ENCODE data around the gene CHD5.
"Not testable (repeated sequence)": the region's sequence is repeated elsewhere in the genome, so short reads cannot be mapped to it uniquely, and the experiment has no call there.

CHD5 gene

GRCh38 chr1:6180268-6180706 is at the start of gene CHD5:
Gene CHD5 (minus strand): TSS chr1:6180321. CDS start chr1:6180023, 298 bp downstream.
- DNase-seq: no peak

- no peak for DNase-seq
Measured at GRCh38 chr1:6225651-6226050, 45.5 kb upstream of the CHD5 start.

DNA sequence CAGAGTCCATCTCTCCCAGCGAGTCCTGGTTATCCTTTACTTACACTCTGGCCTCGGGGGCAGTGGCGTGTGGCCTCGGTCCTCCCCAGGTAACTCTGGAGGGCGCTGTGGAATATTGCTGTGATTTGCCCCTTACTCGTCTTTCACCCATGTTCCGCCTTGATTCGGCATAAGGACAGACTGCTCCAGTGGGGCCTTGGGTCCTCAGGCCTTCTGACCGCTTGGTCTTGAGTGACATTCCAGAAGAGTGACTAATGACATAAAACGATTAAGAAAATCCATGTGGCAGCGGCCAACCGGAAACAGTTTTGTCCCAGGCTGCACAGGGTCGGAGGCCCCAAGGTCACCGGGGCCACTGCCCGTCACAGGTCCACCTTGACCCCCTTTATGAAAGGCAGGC is 44.6 kb upstream of the CHD5 start:
- no peak for DNase-seq

DNA sequence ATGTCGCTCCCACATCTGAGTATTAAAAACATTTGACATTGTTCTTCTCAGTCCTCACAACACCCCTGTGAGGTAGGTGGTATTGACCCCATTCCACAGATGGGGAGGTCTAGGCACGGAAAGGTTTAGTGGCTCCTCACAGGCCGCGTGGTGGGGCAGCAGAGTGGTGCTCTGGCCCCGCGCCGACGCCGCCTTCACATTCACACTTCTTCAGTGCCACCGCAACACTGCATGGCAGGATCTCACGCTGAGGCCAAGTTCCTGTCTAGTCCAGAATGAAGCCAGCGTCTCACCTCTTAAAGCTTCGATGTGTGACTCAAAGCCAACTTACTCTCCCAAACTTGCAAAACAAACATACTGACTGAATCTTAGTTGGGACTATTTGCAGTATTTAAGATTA is 43.5 kb upstream of the CHD5 start:
- DNase-seq: no peak

GRCh38 chr1:6222636-6223035 is 42.5 kb upstream of the CHD5 start:
- peak; percentile 43 for DNase-seq

GRCh38 chr1:6221210-6221784 is 41.2 kb upstream of the CHD5 start:
- no peak for DNase-seq

DNA sequence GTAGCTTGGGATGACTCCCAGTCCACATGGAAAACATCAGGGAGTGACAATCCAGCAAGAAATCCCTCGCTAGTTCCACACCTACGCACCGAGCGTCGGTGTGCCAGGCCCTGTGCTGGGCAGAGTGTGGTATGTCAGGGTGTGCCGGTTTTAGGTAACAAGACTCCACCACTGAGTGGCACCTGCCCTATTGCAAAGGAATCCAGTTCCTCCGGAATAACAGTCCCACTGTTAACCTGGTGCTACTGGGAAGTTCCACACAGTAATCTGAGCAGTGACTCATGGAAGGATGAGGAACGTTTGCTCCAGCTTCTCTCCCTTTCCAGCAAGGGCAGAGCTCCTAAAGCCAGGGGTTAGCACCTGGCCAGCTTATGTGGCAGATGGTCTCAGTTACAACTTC is 40.1 kb upstream of the CHD5 start:
- DNase-seq: no peak

DNA sequence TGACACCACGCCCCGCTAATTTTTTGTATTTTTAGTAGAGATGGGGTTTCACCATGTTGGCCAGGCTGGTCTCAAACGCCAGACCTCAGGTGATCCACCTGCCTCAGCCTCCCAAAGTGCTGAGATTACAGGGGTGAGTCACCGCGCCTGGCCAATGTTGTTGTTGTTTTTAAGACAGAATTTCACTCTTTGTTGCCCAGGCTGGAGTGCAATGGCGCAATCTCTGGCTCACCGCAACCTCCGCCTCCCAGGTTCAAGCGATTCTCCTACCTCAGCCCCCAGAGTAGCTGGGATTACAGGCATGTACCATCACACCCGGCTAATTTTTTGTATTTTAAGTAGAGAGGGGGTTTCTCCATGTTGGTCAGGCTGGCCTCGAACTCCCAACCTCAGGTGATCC is 39.5 kb upstream of the CHD5 start:
- DNase-seq: not testable (repeated sequence)

DNA sequence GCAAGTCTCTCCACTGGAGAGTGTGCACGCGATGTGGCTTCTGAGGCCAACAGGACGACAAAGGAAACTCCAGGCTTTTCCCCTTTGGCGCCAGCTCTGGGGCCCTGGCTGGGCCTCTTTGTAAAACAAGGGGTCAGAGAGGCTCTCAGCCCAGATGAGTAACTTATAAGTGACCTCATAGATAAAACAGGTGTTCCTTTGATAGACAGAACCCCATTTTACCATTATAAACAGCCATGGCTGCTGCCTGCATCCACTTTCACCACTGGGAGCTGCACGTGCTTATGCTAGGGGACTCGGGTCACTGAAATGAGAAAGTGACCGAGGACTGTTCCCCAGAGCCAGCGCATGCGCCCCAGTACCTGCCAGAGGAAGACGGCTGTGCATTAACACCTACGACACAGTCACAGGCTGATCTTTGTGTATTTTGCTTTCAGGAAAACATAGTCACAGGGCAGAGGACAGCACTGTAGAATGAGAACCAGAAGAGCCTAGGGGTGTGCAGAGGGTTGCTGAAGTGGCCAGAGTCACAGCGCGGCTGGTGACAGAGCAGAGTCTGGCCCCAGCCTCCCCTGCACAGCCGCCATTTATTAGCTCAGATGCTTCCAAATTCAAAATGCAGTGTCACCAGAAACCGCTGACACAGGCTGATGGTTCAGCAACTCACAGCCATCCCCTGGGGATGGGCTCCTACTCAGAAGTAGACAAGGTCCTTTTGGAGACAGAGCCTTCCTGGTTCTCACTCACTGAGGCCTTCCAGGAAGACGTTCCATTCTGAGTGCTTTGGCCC is 38.4 kb upstream of the CHD5 start:
- DNase-seq: no peak

DNA sequence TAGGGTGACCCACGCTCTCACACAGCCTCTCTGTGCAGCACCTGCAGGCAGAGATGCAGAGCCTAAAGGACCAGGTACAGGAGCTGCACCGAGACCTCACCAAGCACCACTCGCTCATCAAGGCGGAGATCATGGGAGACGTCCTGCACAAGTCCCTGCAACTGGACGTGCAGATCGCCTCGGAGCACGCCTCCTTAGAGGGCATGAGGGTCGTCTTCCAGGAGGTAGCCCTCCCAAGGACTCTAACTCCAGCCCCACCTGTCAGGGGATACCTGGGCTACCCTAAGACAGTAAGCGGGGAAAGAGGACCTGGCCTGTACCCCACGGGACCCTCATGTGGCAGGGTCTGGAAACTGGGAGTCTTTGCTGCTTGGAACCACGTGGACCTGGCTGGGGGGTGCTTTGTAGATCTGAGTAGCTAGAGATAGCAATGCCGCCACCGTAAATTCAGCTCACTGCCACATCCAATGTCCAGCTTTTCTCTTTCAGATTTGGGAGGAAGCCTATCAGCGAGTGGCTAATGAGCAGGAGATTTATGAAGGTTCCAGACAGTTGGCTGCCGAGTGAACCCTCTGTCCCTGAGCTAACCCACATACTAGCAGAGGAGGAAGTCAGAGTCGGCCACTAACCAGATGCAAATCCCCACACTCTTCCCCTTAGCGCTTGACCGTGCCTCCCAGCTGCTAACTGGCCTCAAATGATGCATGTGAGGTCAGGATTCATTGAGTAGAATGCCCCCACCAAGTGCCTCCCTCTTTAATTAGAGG is 32.3 kb upstream of the CHD5 start:
- no peak for DNase-seq

DNA sequence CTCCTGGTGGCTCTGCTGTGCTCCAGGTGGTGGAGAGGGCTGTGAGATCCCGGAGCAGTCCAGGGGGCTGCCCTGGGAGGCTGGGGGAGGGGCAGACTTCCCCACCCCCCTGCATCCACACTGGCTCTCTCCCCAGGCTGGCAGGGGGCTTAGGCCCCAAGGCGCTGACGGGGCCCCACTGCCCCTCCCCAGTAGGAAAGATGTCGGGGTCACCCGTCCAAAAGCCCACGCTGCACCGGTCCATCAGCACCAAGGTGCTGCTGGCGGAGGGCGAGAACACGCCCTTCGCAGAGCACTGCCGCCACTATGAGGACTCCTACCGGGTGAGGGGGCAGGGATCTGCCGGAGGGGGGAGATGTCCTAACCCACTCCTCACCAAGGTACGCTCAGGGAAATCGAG is 31.6 kb upstream of the CHD5 start:
- DNase-seq: no peak

DNA sequence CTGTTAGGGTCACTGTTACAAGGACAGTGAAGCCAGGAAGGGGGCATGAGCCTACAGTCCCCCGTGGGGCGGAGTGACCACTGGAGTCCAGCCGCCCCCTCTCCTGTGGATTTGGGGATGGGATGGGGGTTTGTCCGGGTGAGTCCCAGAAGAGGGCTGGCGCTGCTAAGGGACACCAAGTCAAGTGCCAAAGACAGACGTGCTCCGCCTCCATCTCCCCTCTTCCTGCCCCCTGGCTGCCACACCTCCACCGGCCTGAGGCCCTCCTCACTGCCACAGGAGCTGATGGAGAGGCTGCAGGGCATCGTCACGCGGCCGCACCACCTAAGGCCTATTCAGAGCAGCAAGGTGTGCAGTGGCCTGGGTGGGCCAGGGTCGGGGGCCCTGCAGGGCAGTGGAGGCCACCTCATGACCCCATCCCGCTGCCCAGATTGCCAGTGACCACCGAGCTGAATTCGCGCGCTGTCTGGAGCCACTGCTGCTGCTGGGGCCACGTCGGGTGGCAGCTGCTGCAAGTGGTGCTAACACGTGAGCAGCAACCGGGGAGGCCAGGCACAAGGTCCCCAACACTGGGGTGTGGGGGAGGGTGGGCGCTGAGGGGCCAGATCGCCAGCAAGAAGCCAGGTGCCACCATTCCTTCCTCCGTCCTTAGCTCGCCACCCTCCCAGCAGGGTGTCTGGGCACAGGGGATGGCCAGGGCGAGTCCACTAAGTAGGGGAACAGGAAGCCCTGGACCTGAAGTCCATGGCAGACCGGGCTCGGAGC is 30.7 kb upstream of the CHD5 start:
- DNase-seq: no peak

- no peak for DNase-seq
Measured at GRCh38 chr1:6209661-6210580, 29.8 kb upstream of the CHD5 start.

DNA sequence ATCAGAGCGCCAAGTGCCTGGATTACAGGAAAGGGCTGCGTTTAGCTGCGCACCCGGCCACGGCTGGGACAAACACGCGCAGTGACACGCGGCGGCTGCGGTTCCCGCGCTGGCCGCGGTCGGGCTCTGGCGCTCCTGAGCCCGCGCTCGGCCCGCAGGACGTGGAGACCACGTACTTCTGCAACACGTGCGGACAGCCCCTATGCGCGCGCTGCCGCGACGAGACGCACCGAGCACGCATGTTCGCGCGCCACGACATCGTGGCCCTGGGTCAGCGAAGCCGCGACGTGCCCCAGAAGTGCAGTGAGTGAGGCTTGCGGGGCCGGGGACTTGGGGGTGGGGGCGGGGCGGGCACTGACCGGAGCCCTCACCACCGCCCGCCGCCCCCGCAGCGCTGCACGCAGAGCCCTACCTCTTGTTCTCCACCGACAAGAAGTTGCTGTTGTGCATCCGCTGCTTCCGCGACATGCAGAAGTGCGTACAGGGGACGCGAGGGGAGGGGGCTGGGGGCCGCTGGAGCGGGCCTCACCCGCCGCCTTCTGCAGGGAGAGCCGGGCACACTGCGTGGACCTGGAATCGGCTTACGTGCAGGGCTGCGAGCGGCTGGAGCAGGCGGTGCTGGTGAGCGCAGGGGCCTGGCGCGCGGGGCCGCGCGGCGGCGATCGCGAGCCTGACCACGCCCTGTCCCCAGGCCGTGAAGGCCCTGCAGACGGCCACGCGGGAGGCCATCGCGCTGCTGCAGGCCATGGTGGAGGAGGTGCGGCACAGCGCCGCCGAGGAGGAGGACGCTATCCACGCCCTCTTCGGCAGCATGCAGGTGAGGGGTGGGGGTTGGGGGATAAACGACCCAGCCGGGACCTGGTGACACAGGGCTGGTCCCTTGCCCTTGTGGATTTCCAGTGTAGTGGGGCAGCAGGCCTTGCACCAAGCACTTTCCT is 28.9 kb upstream of the CHD5 start:
- peak; percentile 59 for DNase-seq

DNA sequence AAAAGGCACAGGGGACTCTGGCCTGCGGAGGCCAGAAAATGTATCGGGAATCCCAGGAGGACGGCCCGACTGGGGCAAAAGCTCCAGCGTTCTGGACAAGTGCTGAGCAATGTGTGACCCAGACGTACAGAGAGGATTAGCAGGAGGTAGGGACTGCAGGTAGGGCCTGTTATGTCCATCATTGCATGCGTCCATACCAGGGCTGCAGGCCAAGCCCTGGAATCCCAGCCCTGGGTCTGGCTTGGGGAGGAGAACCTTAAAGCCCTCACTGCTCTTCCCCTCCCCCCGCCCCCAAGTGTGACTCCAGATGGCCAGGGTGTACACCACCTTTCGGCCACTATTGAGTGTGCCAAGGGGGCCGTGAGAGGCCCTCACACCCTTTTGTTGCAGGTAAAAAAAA is 27.8 kb upstream of the CHD5 start:
- DNase-seq: no peak

DNA sequence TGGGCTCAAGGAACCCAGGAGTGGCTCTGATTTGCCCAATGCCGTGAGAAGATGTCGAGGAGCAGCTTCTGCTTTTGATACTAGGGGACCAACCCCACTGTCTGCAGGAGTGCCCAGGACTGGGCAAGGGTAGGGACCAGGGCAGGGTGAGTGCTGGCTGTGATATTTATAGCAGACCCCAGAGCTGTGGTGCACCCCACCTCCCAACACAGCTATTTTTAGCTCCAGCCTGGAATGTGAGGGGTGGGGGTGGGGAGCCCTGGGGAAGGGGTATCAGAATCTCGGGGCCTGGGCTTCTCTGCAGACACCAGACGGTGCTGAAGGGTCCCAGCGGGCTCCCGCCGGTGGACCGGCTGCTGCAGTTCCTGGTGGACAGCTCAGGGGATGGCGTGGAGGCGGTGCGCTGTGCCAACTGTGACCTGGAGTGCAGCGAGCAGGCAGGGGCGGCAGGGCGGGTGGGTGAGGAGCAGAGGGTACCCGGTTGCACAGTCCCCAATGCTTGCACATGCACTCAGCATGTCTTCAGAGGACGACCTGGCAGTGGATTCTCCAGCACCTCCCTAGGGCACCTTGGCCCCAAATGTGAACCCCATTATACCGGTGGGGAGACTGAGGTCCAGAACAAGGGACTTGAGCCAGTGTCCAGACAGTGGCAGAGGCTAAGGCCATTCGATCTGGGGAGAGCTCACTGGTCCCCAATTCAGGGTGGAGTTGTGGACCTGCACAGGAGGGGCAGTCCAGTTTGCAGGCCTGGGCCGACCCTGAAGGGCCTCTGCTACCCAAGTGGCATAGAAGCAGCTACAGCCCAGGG is 27.2 kb upstream of the CHD5 start:
- DNase-seq: no peak

DNA sequence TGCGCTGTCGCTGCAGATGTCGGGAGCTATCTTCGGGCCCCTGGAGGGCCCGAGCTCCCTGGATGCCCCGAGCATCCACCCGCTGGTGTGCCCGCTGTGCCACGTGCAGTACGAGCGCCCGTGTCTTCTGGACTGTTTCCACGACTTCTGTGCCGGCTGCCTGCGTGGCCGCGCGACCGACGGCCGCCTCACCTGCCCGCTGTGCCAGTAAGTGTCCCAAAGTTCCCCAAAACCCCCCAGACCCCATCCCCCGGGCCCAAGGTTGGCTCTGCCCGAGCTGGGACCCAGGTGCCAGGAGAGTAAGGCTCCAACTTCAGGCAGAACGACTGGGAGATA is 26.4 kb upstream of the CHD5 start:
- no peak for DNase-seq

DNA sequence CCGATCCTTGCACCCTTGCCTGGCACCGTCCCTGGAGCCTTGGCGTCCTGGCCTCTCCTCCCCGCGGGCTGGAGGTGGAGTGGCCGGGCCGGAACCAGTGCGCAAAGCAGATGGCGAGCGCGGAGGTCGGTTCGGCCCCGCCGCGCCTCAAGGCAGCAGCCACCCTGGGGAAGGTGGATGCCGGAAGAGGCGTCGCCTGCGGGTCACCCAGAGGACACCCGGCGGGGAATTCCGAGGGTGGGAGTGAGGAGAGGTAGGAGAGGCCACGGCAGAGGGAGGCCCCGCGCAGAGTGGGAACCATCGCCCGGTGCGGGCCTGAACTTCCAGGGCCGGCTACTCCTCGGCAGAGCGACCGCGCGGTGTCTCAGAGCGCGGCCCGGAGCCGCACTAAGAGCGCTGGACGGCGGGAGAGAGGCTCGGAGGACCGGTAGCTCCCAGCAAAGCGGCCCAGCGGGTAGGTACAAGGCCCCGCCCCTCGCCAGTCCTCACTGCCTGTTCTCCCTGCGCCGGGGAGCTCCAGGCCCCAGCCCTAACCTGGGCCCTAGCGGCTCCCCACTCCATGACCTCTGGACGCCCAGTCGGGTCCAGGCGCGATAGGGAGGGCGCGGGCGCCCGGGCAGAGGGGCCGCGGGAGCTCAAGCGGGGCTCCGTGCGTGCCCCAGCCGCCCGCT is 25.9 kb upstream of the CHD5 start, which contains the start of gene RNF207:
Gene RNF207, plus strand, starts transcription at position 271 of the 671 bp plus-strand sequence. CDS start 417 bp downstream, outside the sequence.
- peak; percentile 76 for DNase-seq

DNA sequence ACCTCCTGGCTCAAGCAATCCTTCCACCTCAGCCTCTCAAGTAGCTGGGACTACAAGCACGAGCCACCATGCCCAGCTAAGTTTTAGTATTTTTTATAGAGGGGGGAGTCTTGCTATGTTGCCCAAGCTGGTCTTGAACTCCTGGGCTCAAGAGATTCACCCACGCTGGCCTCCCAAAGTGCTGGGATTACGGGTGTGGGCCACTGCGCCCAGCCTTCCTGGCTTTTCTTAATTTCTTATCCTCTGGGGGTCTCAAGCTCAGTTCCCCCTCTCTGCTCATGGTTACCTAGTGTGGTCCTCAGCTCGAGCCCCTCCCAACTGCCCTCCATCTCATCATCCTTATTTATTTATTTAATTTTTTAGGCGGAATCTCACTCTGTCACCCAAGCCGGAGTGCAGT is 22.1 kb upstream of the CHD5 start:
- no peak for DNase-seq
